Kidney epithelial cell (primary cell): ENCODE data around the gene GCG. TPM values are rescaled to one million over a fixed set of nuclear protein-coding genes. Genes with fewer than 3 reads are reported as not detected.

Experiments
- DNase-seq: peaks from one replicate; pipeline ENCODE4 v3.0.0-alpha.2; 2010; ENCODE audit warnings: low read depth
- H3K27me3 ChIP-seq: 2 replicates; pipeline ENCODE4 v1.6.0; 2011; ENCODE audit warnings: low read length; ENCODE audit not compliant: control insufficient read depth, insufficient read depth
- H3K36me3 ChIP-seq: 2 replicates; pipeline ENCODE4 v1.5.1; 2011; ENCODE audit warnings: low read length; ENCODE audit not compliant: control insufficient read depth, insufficient read depth
- H3K4me3 ChIP-seq: 2 replicates; pipeline ENCODE4 v1.5.1; 2011; ENCODE audit warnings: low read depth, mild to moderate bottlenecking, control low read depth, low read length
- CTCF ChIP-seq: IDR thresholded peaks from 2 replicates; pipeline ENCODE4 v1.5.1; 2011; ENCODE audit warnings: mild to moderate bottlenecking, moderate library complexity, low read length, control low read depth, inconsistent platforms; ENCODE audit not compliant: insufficient read depth, poor library complexity, severe bottlenecking
- total RNA-seq: library from RNA; depleted of rRNA; stranded (reverse); fragments of >200 nt; gene quantifications from 2 replicates; pipeline ENCODE4 v1.2.3, GENCODE V29; 2015

The GCG gene
- total RNA-seq, 1 donor from 2014 or later: not detected

DNA sequence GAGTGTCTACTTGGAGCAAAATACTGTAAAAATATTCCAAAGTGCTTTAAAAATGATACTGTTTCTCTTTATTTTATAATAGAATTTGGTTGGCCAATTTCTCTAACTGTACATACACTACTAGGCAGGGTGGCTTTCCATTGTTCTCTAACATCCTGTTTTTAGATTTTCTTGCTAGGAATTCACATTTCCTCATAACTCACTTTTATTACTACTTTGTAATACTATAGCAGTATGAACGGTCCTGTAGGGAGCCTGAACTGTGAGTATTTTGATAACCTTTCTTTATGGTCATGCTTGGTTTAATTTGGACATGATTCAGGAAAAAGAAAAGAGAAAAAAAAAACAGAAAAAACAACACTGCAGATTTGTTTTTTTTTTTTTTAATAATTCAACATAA lies 37.8 kb downstream of the GCG start:
- no peak for DNase-seq
- no peak for TF ChIP-seq CTCF

DNA sequence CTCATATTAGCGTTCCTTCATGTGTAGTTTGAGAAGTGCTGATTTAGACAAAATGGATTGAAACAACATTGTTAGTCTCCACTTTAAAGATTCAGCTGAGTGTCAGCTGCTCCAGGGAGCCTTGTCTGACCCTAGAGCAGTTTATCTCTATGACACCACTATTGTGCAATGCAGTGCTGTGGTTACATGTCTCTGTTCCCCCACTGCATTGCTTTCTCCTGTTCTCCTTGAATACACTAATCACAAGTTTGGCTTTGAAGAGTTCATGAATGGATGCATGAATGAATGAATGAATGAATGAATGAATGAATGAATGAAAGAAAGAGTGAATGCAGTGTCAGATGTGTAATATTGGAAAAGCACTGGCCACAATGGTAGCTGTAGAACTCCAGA lies 38.3 kb downstream of the GCG start:
- Histone ChIP-seq H3K4me3 (no peak overlapping the region), H3K36me3 (no peaks in the 10 kb centered on the region), H3K27me3 (no peaks in the 10 kb centered on the region)
- no peak for TF ChIP-seq CTCF
- DNase-seq: no peak

More for the DNA sequence above, 37.8 kb downstream of the GCG start:
- H3K27me3 ChIP-seq: no peaks in the 10 kb centered on the region
- no peak overlapping the region for H3K4me3 ChIP-seq
- no peaks in the 10 kb centered on the region for H3K36me3 ChIP-seq

DNA sequence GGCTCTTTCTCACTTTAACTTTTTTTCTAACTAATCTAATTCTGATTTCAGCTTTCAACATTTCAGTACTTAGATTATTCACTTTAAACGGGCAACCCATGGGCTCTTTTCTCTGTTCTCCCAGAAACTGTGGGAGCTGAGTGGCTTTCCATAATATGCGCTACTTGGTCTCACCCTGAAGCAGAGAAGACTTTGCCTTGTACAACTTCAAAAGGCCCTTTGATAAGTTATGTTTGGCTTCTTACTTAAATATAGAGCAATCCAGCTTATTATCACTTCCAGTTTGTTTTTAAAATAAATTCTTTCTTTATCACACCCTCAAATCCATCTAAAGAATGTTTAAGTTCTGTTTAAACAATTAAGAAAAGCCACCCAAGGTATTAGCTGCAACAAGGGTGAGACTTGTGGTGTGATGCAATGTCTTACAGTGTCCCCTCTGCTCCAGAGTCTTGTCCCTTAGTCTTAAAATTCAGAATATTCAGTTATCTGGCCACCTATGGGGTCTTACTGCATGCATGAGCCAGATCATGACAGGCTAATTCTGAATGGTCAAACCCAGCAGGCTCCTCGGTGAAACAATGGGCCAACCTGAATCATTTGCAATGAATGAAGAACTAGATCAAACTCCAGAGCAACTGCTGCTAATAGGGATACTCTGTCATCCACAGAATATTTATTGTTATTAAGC lies 38.8 kb downstream of the GCG start:
- Histone ChIP-seq H3K27me3 (no peaks in the 10 kb centered on the region), H3K36me3 (no peaks in the 10 kb centered on the region), H3K4me3 (no peak overlapping the region)
- no peak for TF ChIP-seq CTCF
- DNase-seq: no peak

DNA sequence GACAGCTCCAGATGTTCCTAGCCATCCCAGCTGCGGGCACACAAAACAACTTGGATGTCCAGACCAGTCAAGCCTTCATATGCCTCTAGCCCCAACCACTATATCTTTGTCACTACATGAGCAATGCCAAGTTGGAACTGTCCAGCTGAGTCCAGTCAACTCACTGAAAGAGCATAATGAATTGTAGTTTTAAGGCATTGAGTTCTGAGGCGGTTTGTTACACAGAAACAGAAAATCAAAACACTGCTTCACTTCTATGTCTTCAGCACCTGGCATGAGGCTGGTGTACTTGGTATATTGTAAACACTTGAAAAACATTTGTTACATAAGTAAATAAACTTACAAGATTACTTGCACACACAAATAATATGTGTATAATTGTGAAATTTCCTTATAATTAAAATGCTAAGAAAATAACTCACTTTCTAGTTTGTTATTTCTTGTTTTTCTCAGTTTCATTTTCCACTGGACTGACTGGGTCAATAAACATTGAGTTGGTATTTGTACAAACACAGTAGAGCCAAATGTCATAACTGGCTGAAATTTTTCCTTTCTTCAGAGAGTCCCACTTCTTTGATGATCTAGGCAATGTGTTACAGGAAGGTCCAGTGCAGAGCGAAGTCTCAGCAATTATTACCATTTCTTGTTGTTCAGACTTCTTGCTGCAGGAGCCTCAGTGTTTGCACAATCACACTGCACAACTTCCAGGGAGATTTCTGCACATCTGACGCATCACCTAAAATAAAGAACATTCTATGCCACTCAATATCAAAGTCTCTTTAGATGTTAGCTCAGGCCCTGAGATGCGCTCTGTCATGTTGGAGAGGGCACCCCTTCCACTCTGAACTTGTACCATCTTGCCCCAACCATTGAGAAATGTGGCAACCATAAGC lies 39.8 kb downstream of the GCG start:
- Histone ChIP-seq H3K27me3 (no peaks in the 10 kb centered on the region), H3K36me3 (no peaks in the 10 kb centered on the region), H3K4me3 (no peak overlapping the region)
- no peak for TF ChIP-seq CTCF
- DNase-seq: no peak

DNA sequence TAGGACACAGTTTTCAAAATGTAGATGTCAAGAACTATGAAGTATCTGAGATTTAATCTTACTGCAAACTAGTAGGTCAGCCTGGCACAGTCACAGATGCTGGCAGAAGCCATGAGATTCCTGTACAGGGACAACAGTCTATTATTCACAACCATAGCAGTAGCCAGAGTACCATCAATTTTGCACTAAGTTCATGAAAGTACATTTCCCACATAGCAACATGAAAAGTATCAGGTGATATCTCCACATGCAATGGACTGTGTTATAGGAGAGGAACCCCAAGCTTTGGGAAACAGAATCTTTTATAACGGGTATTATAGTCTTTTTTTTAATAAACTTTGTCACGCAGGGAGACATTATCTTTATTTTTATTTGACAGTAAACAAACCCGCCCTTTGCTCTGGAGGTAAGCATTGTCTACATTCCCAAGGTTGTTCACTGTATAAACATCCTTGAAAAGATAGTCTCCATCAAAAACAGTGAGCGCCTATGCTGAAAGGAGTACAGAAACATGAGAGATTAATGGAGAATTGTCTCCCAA lies 44.6 kb downstream of the GCG start:
- no peak overlapping the region for H3K4me3 ChIP-seq
- H3K27me3 ChIP-seq: no peaks in the 10 kb centered on the region
- no peak for TF ChIP-seq CTCF
- no peaks in the 10 kb centered on the region for H3K36me3 ChIP-seq
- DNase-seq: no peak
